Body of pancreas (tissue), 4 donors: Measurements from ENCODE around the gene CFAP97D2.
"Not testable (repeated sequence)": the region's sequence is repeated elsewhere in the genome, so short reads cannot be mapped to it uniquely, and the experiment has no call there.

Experiments
- CTCF ChIP-seq, 7 experiments: fragments of 450-650 bp in 4 of 7; fragments of 200-600 bp in 3 of 7; sonication (generic) in 3 of 7; IDR thresholded peaks; one replicate each; pipeline ENCODE4 v1.5.1; 2016 to 2019; ENCODE audit warnings: antibody characterized with exemption in 7 of 7
- POLR2A ChIP-seq, 3 donors: fragments of 450-650 bp; IDR thresholded peaks; one replicate each; pipeline ENCODE4 v1.6.1; 2016; ENCODE audit warnings: antibody characterized with exemption in 3 of 3, mild to moderate bottlenecking in 2 of 3

- not testable (repeated sequence) for TF ChIP-seq CTCF, POLR2A (IDR thresholded peaks at IDR 0.05)
Measured at GRCh38 chr13:114158869-114159666, 20.0 kb upstream of the CFAP97D2 start.
